Fibroblast of skin of left biceps (primary cell): ENCODE results near the gene BUD23.
"Not testable (repeated sequence)": the region's sequence is repeated elsewhere in the genome, so short reads cannot be mapped to it uniquely, and the experiment has no call there.

Experiments
- DNase-seq, 2 experiments: peaks; one replicate each; pipeline ENCODE4 v3.0.0-alpha.2; 2013; ENCODE audit warnings: low read depth in 2 of 2

Gene BUD23

DNA sequence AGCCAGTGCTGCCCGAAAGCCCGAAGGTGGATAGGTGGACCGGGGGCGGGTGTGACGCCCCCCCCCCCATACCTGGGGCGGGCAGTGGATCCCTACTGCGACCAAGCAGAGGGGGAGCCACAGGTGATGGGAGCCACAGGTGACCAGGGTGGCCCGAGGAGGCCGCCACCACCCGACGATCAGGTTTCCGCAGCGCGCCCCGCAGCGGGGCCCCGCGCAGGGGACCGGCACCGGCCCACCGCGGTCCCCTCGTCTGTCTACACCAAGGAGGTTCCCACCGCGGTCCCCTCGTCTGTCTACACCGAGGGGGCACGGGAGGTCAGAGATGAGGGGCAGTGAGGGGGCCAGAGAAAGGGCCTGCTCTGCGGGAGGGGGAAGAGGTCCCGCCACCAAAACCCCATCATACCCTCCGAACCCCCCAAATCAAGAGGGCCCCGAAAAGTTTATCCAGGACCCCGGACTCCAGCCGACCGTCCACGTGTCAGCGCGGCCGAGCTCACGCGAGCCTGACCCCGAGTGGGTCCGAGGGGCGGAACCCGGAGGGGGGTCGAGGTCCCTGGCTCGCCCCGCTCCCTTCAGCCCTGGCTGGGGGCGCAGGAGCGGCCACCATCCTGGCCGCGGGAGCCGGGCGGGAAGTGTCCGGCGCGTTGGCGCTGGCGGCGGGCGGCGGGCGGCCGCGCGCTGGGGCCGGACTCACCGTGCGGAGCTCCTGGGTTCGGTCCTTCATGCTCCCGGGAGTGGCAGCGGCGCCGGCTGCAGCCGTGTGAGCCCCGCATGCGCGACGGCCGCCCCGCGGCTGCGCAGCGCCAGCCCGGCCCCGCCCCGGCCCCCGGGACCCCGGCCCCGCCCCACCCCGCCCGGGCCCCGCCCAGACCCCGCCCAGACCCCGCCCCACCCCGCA lies 35.8 kb downstream of the BUD23 start, which contains the start of gene STX1A:
STX1A (minus strand) TSS at position 765 of the 901 bp plus-strand sequence; CDS start at position 727, 38 bp downstream.
- DNase-seq, result no peak

DNA sequence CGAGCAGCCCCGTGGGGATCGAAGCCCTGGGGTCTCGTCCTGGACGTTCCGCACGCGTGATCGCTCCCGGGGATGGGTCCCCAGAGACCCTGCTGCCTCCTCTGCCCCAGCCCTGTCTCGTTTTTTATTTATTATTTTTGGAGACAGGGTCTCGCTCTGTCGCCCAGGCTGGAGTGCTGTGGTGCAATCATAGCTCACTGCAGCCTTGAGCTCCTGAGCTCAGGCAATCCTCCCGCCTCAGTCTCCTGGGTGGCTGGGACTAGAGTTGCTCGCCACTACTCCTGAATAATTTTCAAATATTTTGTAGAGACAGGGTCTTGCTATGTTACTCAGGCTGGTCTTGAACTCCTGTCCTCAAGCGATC lies 36.4 kb downstream of the BUD23 start:
- no peak for DNase-seq

DNA sequence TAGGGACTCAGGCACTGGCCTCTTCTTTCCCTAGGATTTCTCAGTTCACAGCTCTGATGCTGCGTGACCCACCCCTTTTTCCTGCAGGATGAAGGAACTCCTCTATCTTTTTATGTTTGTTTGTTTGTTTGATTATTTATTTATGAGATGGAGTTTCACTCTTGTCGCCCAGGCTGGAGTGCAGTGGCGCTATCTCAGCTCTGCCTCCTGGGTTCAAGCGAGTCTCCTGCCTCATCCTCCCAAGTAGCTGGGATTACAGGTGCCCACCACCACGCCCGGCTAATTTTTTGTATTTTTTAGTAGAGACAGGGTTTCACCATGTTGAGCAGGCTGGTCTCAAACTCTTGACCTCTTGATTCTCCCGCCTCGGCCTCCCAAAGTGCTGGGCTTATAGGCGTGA lies 37.0 kb downstream of the BUD23 start:
- not testable (repeated sequence) for DNase-seq

- DNase-seq, result no peak
These were observed 38.0 kb downstream of the BUD23 start for GRCh38 chr7:73721377-73721817.

GRCh38 chr7:73722182-73722581 lies 38.8 kb downstream of the BUD23 start:
- DNase-seq, result not testable (repeated sequence)

DNA sequence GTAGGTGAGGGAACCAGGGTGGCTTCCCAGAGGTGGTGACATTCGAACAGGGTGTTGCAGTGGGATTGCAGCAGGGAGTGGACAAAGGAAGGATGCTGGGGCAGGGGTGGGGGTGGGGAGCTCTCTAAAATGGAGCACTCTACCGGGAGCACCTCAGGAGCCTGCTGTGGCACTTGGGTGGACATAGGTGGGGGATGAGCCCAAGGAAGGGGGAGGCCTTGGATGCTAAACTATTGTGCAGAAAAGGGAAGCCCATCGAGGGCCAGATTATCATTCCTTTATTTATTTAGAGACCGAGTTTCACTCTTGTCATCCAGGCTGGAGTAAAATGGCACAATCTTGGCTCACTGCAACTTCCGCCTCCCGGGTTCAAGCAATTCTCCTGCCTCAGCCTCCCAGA lies 39.4 kb downstream of the BUD23 start:
- DNase-seq, result no peak

- no peak for DNase-seq
These were observed 40.4 kb downstream of the BUD23 start for GRCh38 chr7:73723813-73724212.

GRCh38 chr7:73726083-73726466 lies 42.7 kb downstream of the BUD23 start:
- DNase-seq, result no peak

GRCh38 chr7:73727952-73728351 lies 44.6 kb downstream of the BUD23 start:
- no peak for DNase-seq

DNA sequence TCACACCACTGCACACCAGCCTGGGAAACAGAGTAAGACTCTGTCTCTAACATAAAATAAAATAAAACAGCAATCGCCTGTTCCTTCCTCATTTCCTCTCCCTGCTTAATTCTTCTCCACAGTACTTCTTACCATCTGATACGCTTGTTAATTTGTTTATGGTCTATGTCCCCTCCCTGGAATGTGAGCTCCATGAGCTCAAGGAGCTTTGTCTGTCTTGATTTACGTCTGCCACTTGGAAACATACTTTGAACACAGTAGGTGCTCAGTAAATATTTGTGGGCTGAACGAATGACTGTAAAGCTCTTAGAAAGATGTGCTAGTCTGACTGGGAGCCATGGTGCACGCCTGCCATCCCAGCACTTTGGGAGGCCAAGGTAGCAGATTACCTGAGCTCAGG lies 45.2 kb downstream of the BUD23 start:
- no peak for DNase-seq

DNA sequence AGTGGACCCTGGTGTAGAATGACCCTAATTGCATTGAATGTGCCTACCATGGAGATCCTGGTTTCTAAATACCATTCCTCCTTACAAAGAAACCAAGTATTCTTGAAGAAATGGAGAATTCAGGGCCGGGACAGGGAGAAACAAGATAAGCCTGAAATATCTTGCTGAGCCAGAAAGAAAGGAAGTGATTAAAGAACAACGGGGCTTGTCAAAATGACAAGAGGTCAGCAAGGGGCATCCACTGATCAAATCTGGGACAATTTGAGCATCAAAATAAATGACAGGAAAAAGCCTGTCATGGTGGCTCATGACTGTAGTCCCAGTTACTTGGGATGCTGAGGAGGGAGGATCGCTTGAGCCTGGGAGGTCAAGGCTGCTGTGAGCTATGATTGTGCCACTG lies 47.1 kb downstream of the BUD23 start:
- no peak for DNase-seq

DNA sequence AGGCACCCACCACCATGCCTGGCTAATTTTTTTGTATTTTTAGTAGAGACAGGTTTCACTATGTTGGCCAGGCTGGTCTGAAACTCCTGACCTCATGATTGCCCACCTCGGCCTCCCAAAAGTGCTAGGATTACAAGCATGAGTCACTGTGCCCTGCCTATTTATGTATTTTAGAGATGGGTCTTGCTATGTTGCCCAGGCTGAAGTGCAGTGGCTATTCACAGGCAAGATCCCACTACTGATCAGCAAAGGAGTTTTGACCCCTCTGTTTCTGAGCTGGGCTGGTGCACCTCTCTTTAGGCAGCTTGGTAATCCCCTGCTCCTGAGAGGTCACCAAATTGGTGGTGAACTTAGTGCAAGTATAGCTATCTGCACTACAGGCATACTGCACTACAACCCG lies 49.0 kb downstream of the BUD23 start:
- no peak for DNase-seq

DNA sequence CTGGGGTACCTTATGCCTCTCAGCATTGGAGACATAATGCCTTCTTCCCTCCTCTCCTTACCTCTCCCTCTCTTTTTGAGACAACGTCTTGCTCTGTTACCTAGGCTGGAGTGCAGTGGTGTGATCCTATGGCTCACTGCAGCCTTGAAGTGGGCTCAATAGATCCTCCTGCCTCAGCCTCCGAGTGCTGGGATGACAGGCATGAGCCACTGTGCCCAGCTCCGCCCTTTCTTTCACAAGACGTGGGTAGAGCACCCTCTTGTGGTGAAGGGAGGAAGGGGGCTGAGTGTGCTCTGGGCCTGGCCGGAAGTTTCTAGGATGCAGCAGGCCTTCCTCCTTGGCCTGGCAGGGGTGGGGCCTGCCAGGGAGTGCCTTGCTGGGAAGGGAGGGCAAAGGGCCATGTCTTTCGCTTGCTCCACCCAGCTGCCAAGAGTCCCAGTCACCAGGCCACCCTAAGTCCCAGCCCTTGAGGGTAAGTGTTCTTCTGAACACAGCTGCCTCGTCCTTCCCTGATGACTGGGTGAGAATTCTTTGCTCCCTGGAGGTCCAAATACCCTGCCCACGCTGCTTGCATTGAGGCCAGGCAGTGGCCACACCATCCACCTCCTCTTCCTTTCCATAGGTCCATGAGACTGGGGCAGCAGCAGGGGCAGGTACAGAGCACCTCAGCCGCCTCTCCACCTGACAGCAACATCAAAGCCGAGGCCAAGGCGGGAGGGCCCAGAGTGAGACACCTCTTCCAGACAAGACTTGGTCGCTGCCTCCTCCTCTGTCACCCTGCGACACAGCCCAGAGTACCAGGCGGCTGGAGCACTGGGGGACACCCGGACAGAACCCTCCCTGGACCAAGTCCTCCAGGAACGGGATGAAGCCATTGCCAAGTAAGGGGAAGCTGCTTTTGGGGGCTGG lies 51.5 kb downstream of the BUD23 start:
- no peak for DNase-seq

- no peak for DNase-seq
These were observed 52.1 kb downstream of the BUD23 start for GRCh38 chr7:73735528-73735905.

DNA sequence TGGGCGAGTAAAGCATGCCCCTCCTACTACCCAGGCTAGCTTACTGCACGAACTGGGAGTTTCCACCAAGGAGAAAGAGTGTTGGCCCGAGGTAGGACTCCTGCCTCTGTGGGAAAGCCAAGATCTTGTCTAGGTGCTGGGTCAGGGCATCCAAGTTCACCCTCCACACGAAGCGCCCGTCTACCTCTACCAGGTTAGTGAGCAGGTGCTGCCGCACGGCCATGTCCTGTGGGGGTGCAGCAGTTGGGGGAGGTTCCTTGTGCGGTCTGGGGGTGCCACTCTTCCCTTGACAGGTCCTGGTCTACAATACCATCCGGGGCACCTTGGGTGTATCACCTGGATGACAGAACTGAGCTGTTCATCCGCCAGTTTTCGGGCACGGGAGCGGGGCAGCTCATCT lies 53.5 kb downstream of the BUD23 start:
- DNase-seq, result no peak

- no peak for DNase-seq
These were observed 54.3 kb downstream of the BUD23 start for GRCh38 chr7:73737491-73738219.

DNA sequence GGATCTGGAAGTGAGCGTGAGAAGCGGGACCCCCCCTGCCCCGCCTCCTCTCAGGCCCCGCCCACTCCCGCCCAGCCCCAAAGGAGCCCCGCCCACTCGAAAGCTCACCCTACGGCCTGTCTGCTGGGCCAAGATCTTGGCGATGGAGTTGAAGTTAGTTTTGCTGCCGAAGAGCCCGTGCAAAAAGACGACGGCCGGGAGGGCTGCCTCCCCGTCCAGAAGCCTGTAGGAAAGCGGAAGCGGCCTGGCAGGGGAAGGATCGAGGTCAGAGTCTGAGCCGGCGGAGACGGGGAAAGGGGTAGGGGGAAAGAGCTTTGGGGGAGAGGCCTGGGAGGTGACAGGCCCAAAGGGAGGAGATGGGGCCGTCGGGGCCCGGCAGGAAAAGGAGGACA lies 54.8 kb downstream of the BUD23 start:
- DNase-seq, result no peak

DNA sequence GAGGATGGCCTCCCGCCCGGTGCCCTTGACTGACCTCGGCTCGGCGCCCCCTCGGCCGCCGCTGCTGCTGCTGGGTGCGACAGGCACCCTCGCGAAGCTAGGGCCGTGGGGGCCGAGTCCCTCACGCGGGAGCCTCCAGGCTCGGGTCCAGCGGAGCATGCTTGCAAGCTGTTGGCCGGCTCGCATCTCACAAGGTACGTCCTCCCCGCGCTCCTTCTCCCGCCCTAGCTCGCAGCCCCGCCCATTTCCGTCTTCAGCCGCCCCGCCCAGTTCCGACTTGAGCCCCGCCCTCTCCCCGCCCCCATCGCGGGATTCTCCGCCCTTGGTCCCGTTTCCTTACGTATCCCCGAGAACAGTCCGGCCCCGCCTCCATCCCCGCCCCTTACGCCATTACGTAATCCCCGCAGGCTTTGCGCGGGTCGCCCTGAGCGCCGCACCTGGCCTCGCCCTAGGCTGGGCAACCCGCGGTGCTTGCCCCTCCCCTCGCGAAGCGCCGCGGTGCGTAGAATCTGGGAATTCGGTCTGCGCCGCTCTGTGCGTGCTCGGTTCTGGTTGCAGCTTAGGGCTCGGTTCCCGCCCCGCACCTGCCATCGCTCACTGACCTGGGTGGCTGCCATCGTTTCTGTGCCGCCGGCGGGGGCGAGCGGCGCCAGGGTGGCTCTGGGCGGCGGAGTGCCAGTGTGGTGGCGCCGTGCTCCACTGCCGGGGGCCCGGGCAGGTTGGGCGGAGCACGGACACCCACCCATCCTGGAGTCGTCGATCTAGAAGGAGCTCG lies 55.4 kb downstream of the BUD23 start, which contains the start of gene ABHD11:
ABHD11 (minus strand) TSS at position 191 of the 775 bp plus-strand sequence; CDS start at position 159, 32 bp downstream.
- peak; percentile 84 for DNase-seq

DNA sequence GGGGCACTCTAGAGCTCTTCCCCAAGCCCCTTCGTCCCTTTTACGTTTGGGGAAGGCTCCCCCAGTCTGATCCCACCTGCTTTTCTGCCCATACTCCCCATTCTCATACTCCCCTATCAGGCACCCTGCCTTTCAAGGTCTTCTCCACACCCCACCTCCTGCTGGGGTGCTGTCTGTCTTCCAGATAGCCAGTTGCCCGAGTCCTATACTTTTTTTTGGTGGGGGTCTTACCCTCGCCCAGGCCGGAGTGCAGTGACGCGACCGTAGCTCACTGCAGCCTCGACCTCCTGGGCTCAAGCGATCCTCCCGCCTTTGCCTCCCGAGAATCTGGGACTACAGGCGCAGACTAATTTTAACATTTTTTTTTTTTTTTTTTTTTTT lies 56.0 kb downstream of the BUD23 start:
- no peak for DNase-seq

GRCh38 chr7:73740212-73740611 lies 56.8 kb downstream of the BUD23 start:
- no peak for DNase-seq

- no peak for DNase-seq
These were observed 57.4 kb downstream of the BUD23 start for GRCh38 chr7:73740771-73741170.
